HG03280 (cell line): Measurements from ENCODE around the gene CDT1.
"Not testable (repeated sequence)": the region's sequence is repeated elsewhere in the genome, so short reads cannot be mapped to it uniquely, and the experiment has no call there.

Experiments
- ATAC-seq: cut with Tn5 transposase; IDR thresholded peaks from one replicate; pipeline ENCODE4 v1.9.1; 2021; ENCODE audit warnings: mild to moderate bottlenecking, moderate library complexity; ENCODE audit not compliant: unreplicated experiment

The CDT1 gene

GRCh38 chr16:88782454-88783390 lies 20.9 kb upstream of the CDT1 start:
- ATAC-seq: no peak

- ATAC-seq: no peak
Observed at GRCh38 chr16:88783391-88784073, 20.1 kb upstream of the CDT1 start.

- ATAC-seq: peak; percentile 29
Observed at GRCh38 chr16:88784074-88784855, 19.3 kb upstream of the CDT1 start.

GRCh38 chr16:88784856-88785105 lies 18.8 kb upstream of the CDT1 start:
- ATAC-seq: peak; percentile 25

- ATAC-seq: peak; percentile 34
Observed at GRCh38 chr16:88785106-88785924, 18.3 kb upstream of the CDT1 start, which contains the start of gene PIEZO1. Gene PIEZO1 (minus strand): TSS chr16:88785220. CDS start chr16:88784964, 256 bp downstream.

GRCh38 chr16:88787579-88788314 lies 15.8 kb upstream of the CDT1 start:
- ATAC-seq: no peak

- ATAC-seq: not testable (repeated sequence)
Observed at GRCh38 chr16:88788749-88789148, 14.8 kb upstream of the CDT1 start.

- no peak for ATAC-seq
Observed at GRCh38 chr16:88789594-88789993, 14.0 kb upstream of the CDT1 start.

- no peak for ATAC-seq
Observed at GRCh38 chr16:88790312-88791211, 13.0 kb upstream of the CDT1 start.

- no peak for ATAC-seq
Observed at GRCh38 chr16:88792078-88792550, 11.5 kb upstream of the CDT1 start.

GRCh38 chr16:88792668-88793250 lies 10.8 kb upstream of the CDT1 start:
- ATAC-seq: no peak

GRCh38 chr16:88793251-88793954 lies 10.2 kb upstream of the CDT1 start:
- no peak for ATAC-seq

GRCh38 chr16:88796278-88796677 lies 7.3 kb upstream of the CDT1 start:
- no peak for ATAC-seq

- ATAC-seq: no peak
Observed at GRCh38 chr16:88798073-88798472, 5.5 kb upstream of the CDT1 start.

GRCh38 chr16:88798772-88799455 lies 4.7 kb upstream of the CDT1 start:
- ATAC-seq: no peak

GRCh38 chr16:88799569-88800276 lies 3.9 kb upstream of the CDT1 start:
- ATAC-seq: no peak

GRCh38 chr16:88800277-88800592 lies 3.4 kb upstream of the CDT1 start:
- ATAC-seq: no peak
